ENCODE results near the gene GPSM1. TPM values are rescaled to one million over a fixed set of nuclear protein-coding genes. Genes with fewer than 3 reads are reported as not detected.

GPSM1 gene
- total and polyA plus RNA-seq, 7 donors, result 0.34 to 2.3 (median 1.3) TPM

GRCh38 chr9:136303066-136303824, 24.1 kb upstream of the GPSM1 start:
- DNase-seq, result no peak
- intact Hi-C loops (cut with DNase I), result no loop called here
- Histone ChIP-seq H3K9me3 (no peaks in the 10 kb centered on the region), H3K4me1 (no peaks in the 10 kb centered on the region), H3K27ac (no peak overlapping the region), H3K4me3 (no peak overlapping the region), H3K27me3 (ENCODE audit: insufficient read depth in 3 of 3, low read length in 2 of 3) (peaks cover 0 to 40% (median 4%) of the 10 kb centered on the region in 3 donors), H3K36me3 (ENCODE audit: insufficient read depth in 1 of 2, low read depth in 1 of 2) (no peaks in the 10 kb centered on the region)
- no peak for TF ChIP-seq CTCF (IDR thresholded peaks at IDR 0.05)
- no peak for ATAC-seq
- 77 to 79% (median 77%) methylated on average over 33 to 34 of the region's 34 CpGs for WGBS, 3 donors

- H3K27me3 ChIP-seq (ENCODE audit: insufficient read depth in 3 of 3, low read length in 2 of 3), result peaks cover 0 to 46% (median 4%) of the 10 kb centered on the region in 3 donors
- 70 to 72% (median 71%) methylated on average over 19 to 22 of the region's 22 CpGs for WGBS, 3 donors
Observed at GRCh38 chr9:136303825-136304416, 23.4 kb upstream of the GPSM1 start, which contains the start of gene CCDC187. TSS of gene CCDC187 (minus strand) at chr9:136304094. CDS start at chr9:136303830, 264 bp downstream.

GRCh38 chr9:136304456-136304855, 22.9 kb upstream of the GPSM1 start:
- no peak for DNase-seq
- Histone ChIP-seq H3K27ac (no peak overlapping the region), H3K4me3 (no peak overlapping the region), H3K9me3 (no peaks in the 10 kb centered on the region), H3K4me1 (no peaks in the 10 kb centered on the region), H3K36me3 (ENCODE audit: insufficient read depth in 1 of 2, low read depth in 1 of 2) (no peaks in the 10 kb centered on the region), H3K27me3 (ENCODE audit: insufficient read depth in 3 of 3, low read length in 2 of 3) (peaks cover 0 to 51% (median 3%) of the 10 kb centered on the region in 3 donors)
- intact Hi-C loops (cut with DNase I), result no loop called here
- 72 to 76% (median 72%) methylated on average over 10 of the region's 10 CpGs for WGBS, 3 donors
- ATAC-seq, result no peak
- no peak for TF ChIP-seq CTCF (IDR thresholded peaks at IDR 0.05)

More at GRCh38 chr9:136303825-136304416, 23.4 kb upstream of the GPSM1 start, which contains the start of gene CCDC187:
- H3K36me3 ChIP-seq (ENCODE audit: insufficient read depth in 1 of 2, low read depth in 1 of 2), result no peaks in the 10 kb centered on the region
- intact Hi-C loops (cut with DNase I), result no loop called here
- no peaks in the 10 kb centered on the region for H3K9me3 ChIP-seq
- no peak within 1 kb of the TSS for H3K27ac ChIP-seq
- no peak for ATAC-seq
- TF ChIP-seq CTCF (IDR thresholded peaks at IDR 0.05), result no peak
- DNase-seq, result no peak
- no peaks in the 10 kb centered on the region for H3K4me1 ChIP-seq
- no peak within 1 kb of the TSS for H3K4me3 ChIP-seq

GRCh38 chr9:136304981-136305380, 22.4 kb upstream of the GPSM1 start:
- no peak overlapping the region for H3K27ac ChIP-seq
- DNase-seq (no peak), ATAC-seq (no peak)
- H3K36me3 ChIP-seq (ENCODE audit: insufficient read depth in 1 of 2, low read depth in 1 of 2), result no peaks in the 10 kb centered on the region
- intact Hi-C loops (cut with DNase I), result no loop called here
- H3K4me1 ChIP-seq, result no peaks in the 10 kb centered on the region
- no peaks in the 10 kb centered on the region for H3K9me3 ChIP-seq
- peaks cover 0 to 51% (median 2%) of the 10 kb centered on the region in 3 donors for H3K27me3 ChIP-seq (ENCODE audit: insufficient read depth in 3 of 3, low read length in 2 of 3)
- H3K4me3 ChIP-seq, result no peak overlapping the region
- 50 to 58% (median 57%) methylated on average over 13 of the region's 13 CpGs for WGBS, 3 donors
- TF ChIP-seq CTCF (IDR thresholded peaks at IDR 0.05), result no peak
